ENCODE measurements around the gene MYO1G.
"Not testable (repeated sequence)": the region's sequence is repeated elsewhere in the genome, so short reads cannot be mapped to it uniquely, and the experiment has no call there.

Gene MYO1G

GRCh38 chr7:44999245-45000092 lies 20.7 kb upstream of the MYO1G start:
- DNase-seq (ENCODE audit: low spot score) = peak; percentile 98

GRCh38 chr7:44998153-44998871 lies 19.5 kb upstream of the MYO1G start:
- no peak for DNase-seq (ENCODE audit: low spot score)

GRCh38 chr7:44995555-44996493 lies 17.0 kb upstream of the MYO1G start:
- no peak for DNase-seq (ENCODE audit: low spot score)

- DNase-seq (ENCODE audit: low spot score) = no peak
Observed at GRCh38 chr7:44994877-44995554, 16.2 kb upstream of the MYO1G start.

- not testable (repeated sequence) for DNase-seq (ENCODE audit: low spot score)
Observed at GRCh38 chr7:44992004-44992795, 13.4 kb upstream of the MYO1G start.

- no peak for DNase-seq (ENCODE audit: low spot score)
Observed at GRCh38 chr7:44990109-44991023, 11.6 kb upstream of the MYO1G start.

GRCh38 chr7:44989132-44989531 lies 10.3 kb upstream of the MYO1G start:
- DNase-seq (ENCODE audit: low spot score) = no peak

- DNase-seq (ENCODE audit: low spot score) = no peak
Observed at GRCh38 chr7:44988701-44989100, 9.9 kb upstream of the MYO1G start.

- no peak for DNase-seq (ENCODE audit: low spot score)
Observed at GRCh38 chr7:44987996-44988395, 9.2 kb upstream of the MYO1G start.

- DNase-seq (ENCODE audit: low spot score) = no peak
Observed at GRCh38 chr7:44987457-44987856, 8.6 kb upstream of the MYO1G start.

GRCh38 chr7:44986218-44987053 lies 7.6 kb upstream of the MYO1G start:
- DNase-seq (ENCODE audit: low spot score) = peak; percentile 92

- no peak for DNase-seq (ENCODE audit: low spot score)
Observed at GRCh38 chr7:44985900-44986217, 7.0 kb upstream of the MYO1G start.

- no peak for DNase-seq (ENCODE audit: low spot score)
Observed at GRCh38 chr7:44985033-44985695, 6.3 kb upstream of the MYO1G start.

- DNase-seq (ENCODE audit: low spot score) = no peak
Observed at GRCh38 chr7:44984478-44984758, 5.6 kb upstream of the MYO1G start.

GRCh38 chr7:44983742-44984477 lies 5.1 kb upstream of the MYO1G start:
- no peak for DNase-seq (ENCODE audit: low spot score)

GRCh38 chr7:44982970-44983369 lies 4.2 kb upstream of the MYO1G start:
- no peak for DNase-seq (ENCODE audit: low spot score)

GRCh38 chr7:44982535-44982923 lies 3.7 kb upstream of the MYO1G start:
- DNase-seq (ENCODE audit: low spot score) = no peak
